ENCODE measurements around the gene RAB25.

- TF ChIP-seq CTCF (IDR thresholded peaks at IDR 0.05; ENCODE audit: low read depth, low read length, poor library complexity, severe bottlenecking) (no peak), EZH2phosphoT487 (IDR thresholded peaks at IDR 0.05; ENCODE audit: borderline replicate concordance, low read length) (no peak)
Measured at GRCh38 chr1:156033011-156033410, 27.9 kb upstream of the RAB25 start.

Data from DOHH2 (cell line).